HG03520 (cell line): ENCODE results near the gene PTPRT.

Source experiments
- ATAC-seq: cut with Tn5 transposase; IDR thresholded peaks from one replicate; pipeline ENCODE4 v1.9.1; 2021; ENCODE audit warnings: mild to moderate bottlenecking, moderate library complexity; ENCODE audit not compliant: unreplicated experiment

Gene PTPRT

DNA sequence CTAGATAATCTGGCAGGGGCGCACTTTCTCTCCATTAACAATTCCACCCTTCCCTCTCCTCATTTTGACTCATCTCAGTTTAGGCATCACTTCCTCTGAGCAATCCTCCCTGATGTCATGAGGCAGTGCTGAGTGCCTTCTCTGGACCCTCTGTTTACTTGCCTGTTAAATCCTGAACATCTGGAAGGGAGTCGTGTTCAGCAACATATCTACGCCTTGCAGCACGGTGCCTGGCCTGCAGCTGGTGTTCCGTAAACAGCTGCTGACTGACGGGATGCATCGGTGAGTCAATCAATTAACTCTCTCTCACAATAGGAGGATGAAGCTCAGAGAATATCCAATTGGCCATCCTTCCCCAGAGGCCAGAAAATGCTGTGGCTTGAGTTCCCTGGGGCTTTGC is 613.5 kb downstream of the PTPRT start:
- ATAC-seq, result no peak

DNA sequence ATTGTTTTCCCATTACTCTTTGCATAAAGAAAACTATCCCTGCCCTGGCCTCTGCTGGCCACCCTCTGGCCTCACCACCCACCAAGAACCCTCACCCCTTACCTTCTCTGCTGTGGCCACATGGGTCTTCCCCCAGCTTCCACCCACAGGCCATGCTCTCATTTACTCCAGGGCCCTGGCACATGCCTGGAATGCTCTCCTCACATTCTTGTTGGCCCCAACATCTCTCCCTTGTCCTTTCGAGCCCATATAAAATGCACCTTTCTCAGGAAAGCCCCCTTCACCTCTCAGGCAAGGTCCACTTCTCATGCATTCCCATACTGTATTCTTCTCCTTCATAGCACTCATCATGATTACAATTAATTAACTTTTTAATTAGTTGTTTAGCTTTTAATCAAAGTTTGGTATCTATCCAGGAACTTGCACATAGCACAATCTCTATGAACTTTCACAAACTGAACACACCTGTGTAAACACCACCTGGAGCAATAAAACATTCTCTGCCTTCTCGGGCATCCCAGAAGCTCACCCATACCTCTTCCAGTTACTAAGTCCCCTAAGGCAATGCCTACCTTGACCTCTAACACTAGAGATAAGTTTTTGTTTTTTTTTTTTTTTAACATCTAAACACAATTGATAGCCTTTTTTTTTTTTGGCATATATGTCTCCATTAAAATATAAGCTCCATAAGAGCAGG is 617.2 kb downstream of the PTPRT start:
- ATAC-seq, result no peak

DNA sequence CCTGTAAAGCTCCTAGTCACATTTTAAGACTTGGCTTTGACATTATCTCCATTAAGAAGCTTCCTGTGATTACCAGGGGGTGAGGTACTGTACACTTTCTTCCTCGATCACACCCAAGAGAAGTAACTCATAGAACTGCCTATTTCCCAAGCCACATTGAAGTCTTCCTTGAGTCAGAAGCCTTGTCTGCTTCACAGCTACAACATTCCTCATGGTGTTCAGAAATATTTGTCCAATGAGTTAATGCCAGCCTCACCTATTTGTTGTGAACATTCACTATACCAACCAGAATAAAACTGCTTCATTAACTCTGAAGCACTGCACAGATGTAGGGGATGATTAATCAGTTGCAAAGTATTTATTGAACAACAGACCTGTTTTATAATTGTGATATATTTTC is 622.3 kb downstream of the PTPRT start:
- no peak for ATAC-seq

DNA sequence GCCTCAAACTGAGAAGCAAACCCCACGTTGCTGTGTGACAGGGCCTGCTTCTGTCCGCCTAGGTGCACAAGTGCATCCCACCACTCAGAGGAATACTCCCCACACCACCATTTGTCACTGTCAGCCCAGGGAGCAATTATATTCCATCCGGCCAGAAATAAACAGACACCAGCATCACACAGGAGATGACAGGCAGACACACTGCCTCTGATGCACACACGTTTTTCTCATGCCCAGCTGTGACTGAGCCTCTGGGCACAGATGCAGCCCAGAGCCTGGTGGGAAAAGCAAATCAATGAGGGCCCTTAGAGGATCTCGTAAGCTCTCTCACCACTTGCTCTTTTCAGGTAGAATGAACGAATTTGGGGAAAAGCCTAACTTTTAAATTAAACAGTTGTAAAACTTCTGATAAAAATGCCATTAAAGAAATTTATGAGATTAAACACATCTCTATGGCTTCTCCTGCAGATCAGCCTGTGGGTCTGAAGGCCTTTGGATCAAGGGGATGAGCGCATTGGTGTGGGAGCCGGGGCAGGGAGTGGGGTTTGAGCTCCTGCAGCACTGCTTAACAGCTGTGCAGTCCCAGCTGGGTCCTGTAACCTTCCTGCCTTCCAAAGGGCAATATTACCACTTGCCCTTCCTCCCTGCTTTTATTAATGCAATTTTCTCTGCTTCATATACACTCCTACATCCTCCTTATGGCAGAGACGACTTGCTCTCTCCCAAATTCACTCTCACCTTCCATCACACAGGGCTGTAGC is 624.3 kb downstream of the PTPRT start:
- no peak for ATAC-seq

DNA sequence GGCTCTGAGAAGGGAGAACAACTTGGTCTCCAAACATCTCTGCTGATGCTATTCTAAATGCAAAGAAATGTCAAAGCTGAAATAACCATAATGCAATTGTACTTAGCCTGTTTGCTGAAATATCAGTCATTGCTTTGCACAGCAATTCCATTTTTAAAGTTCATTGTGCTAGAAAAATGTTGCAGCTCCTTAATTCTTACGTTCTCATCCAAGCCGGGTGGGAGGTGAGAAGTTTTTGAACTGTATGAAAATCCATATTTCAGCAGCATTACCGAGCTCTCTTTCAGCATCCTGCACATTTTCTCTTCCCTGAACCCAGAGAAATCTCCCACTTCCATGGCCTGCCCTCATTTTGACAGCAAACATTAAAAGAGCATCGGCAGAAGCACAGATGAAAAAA is 630.0 kb downstream of the PTPRT start:
- ATAC-seq, result no peak

DNA sequence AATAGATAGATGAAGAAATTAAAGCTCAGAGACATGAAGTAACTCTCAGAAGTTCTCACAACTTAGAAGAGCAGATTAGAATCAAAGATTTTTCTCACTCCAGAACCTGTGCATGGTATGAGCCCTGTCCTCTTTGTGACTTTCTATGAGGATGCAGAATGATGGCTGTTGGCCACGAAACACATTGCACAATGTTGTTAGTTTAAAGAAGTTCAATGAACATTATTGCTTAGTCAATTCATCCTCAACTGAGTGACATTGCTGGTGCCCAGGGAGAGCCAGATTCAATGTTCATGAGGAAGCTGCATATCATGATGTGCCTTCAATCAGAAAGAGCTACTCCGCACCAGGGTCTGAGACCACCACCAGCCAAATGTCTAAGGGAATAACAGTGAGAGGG is 633.1 kb downstream of the PTPRT start:
- no peak for ATAC-seq

DNA sequence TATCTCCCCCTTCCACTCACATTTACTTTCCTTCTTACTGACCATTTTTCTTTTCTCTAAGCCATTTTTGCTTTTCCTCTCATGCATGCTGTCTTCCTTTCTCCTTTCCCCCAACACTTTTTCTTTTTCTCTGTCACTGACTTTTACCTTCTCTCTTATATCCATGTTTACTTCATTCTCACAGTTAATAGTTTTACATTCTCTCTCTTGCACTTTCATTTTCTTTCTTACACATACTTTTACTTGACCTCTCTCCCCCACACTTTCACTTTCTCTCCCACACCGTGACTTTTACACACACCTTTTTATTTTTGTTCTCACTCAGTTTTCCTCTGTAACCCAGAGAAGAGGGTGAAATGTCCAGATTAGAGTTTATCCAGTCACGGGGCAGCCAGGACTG is 636.3 kb downstream of the PTPRT start:
- no peak for ATAC-seq

DNA sequence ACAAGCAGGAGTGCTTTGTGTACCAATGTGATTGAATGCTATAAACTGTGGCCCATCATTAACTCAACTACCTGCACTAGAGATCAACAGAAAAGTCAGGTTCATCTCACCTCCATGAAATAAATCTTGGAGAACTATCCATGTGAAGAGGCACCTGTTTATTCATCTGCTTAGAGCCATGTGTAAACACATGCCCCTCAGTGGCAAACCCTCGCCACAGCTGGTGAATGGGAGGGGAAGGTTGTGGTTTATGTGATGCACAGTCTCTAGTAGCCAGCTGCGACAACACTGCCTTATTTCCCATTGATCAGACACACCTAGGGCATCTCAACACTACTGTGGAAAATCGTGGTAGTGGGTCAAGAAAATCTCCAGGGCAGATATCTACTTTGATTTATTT is 640.2 kb downstream of the PTPRT start:
- ATAC-seq, result no peak

DNA sequence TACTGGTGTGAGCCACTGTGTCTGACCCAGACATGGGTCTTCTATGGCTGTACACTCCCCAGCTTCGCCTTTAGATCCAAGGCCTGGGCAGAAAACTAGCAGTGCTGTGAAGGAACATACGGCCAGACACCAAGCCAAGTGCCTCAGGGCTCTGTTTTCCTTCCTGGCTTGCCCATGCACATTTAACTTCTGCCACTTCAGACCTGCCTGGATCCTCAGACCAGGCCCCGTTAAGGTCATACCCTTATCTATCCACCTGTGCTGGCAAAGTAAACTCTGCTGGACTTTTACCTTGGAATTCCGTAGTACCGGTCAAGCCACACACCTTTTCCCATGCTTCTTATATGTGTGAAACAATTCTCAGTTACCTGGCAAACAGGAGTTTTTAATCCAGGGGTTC is 644.8 kb downstream of the PTPRT start:
- ATAC-seq, result no peak

DNA sequence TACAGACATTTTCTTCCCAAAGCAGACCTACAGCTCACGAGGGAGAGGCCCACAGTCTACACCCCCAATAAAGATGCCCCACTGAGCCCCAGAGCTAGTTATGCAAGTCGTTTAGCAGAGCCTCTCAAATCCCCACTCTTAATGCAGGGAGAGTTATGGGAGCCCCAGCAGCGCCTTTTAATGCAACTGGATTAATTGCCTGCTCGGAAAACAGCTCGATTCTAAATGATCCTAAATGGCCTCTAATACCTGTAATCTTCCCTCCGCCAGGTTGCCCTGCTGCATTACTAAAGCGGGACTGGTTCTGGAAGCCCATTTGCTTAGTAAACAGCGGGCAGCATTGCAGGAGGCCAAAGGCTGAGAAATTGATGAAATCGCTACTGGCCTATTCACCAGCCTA is 656.9 kb downstream of the PTPRT start:
- ATAC-seq, result no peak

DNA sequence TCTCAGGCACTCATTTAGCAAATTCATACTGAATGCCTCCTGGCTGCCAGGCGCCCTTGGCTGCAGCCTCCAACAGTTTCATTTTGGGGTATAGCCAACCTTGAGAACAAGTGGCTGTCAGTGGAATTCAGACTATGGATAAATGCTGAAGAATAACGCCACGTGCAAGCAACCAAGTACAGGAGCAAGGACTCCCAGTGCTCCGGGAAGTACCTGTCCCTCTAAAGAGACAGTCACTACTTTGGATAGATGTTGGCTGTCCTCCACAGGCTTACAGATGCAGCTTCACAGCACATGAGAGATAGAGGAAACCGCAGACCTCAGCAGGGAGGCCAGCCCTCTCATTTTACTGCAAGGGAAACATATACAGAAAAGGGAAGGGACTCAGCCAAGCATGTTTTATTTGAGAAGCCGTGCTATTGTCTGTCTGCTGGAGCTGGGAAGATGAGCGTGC is 658.2 kb downstream of the PTPRT start:
- no peak for ATAC-seq

DNA sequence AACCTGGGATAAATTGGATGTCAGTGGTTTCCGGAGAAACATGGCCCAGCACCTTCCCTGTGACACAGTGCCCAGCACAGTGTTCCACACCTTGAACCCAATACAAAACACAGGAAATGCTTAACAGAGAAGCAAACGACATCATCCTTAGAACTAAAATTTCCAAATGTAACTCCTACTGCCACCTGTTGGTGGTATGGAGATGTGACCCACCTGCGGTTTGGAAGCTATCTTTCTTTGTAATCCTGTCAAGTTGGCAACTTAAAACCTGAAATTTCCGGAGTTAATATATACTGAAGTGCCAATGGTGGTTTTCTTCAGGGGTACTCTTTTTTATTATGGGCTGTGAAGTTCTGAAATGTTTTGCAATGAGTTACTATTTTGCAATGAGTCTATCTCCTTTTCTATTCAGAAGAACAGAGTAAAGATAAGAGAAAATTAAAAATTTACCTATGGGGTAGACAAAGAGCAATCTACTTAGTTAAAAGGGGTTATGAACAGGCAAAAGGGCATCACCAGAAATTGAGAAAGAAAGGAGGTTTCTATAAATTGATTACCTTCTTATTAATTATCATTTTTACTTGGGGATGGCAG is 658.8 kb downstream of the PTPRT start:
- no peak for ATAC-seq

DNA sequence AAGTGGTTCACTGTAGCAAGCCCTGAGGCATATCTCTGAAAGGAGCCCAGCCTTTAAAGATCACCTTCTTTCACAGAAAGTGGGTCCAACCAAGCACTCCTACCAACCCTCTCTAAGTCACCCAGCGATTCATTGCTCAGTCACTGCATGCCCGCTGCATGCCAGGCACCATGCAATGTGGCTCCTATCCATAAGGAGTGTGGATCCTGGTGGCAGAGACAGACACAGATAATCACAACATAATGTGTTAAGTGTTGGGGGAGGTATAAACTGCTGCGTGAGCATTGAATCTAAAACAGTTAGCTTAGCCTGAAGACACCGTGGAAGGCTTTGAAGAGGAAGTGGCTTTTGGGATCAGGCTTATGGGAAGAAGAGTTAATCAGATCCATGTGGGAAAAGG is 659.5 kb downstream of the PTPRT start:
- no peak for ATAC-seq

DNA sequence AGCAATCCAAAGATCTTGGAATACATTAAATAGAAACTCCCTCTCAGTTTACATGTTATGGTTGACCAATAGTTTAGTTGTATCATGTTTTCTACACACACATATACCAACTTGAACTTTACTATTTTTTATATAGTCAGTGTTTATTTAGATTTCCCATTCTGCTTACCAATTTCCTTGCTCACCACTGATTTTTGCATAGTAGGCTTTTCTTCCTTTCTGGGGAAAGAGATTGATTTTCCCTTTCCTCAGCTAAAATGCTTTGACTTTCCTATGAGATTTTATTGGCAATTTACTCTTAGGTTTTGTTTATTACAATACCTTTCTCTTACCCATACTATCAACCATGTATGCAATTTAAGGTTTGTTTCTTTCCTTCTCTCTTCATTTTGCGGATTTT is 665.6 kb downstream of the PTPRT start:
- no peak for ATAC-seq

DNA sequence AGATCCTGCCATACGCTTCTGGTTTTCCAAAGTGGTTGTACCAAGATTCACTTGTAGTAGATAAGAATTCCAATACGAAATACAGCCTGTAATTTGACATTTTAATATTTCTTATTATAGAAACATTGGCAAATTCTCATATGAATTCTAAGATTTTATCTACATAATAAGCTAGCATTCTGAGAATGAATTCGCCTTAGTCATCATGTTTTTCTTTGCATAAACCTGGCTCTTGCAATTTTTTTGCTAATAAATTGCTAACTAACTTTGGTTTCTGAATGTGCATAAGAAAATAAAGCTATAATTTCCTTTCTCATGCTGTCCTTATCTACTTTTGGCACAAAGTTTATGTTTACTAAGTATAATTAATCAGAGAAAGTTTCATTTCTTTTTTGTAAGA is 673.0 kb downstream of the PTPRT start:
- ATAC-seq, result no peak

DNA sequence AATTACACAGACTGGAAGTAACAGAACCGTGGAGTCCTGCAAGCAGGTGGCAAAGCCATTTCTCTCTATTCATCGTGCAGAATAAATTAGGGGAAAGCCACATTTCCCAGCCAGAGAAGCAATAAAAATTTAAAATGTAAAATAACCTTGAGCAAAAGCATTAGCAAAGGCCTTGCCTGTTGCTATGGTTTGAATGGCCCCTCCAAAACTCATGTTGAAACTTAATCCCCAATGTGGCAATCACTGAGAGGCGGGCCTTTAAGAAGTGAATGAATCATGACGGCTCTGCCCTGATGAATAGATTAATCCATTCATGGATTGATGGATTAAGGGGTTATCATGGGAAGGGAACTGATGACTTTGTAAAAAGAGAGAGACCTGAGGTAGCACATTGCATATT is 679.0 kb downstream of the PTPRT start:
- ATAC-seq, result no peak

DNA sequence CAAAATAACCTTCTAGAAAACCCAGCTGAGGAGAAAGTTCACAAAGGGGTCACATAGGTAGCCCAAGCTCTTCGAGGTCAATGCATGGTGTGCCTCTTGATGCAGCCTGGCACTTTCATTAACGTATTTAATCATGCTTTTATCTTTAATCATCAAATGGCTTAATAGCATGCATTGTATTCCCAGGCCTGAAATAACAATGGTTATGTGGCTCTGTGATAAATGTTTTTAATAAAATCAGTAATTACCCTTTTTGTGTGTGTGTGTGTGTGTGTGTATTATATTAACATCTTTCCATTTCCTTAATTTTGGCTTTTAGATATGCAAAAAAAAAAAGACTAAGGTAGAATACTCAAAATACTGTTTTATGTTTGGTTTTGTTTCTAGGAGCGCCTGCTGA is 681.8 kb downstream of the PTPRT start:
- ATAC-seq, result no peak

DNA sequence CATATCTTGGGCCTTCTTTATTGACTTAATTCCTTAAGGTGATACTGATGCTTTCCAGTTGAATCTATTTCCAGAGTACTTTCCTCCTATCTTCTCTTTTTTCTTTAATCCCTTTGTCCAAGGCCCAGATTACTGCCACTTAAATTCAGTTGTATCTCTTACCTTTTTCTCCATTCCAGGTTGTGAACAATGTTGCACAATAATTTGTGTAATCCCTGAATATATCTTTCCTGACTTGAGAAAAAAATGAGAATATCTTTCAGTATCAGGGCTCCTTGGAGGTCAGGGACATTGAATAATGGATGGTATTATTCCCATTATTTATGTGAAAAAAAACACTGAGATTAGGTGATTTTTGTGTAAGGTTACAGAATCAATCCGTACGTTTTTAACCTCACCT is 683.3 kb downstream of the PTPRT start:
- no peak for ATAC-seq

DNA sequence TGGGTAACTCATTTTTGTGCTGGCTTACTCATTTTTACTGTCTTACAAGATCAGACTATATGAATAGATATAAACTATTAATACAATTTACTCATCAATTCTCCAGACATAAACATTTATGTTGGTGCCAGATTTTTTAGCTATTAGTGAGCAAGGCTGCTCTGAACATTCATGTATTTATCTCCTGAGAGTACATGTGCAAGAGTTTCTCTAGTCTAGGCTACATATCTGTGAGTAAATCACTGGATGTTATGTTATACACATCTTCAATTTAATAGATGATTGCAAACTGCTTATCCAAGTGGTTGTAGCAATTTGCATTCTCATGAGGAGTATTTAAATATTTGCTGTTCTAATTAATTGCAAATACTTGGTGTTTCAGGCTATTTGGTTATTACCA is 687.1 kb downstream of the PTPRT start:
- ATAC-seq, result no peak

DNA sequence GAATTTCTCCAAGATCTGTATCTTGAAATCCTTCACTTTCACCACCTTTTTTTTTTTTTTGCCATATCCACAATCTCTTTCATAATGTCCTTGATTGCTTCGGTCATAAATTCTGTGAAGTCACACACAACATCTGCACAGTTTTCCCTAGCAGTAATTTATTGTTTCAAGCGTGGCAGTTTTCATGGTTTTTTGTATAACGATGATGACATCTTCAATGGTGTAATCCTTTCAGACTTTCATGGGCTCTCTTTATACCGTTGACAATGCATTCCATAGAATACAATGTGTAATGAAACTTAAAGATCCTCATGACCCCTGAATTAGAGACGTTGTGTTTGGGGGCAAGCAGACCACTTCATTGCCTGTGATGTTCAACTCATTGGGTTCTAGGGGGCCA is 693.1 kb downstream of the PTPRT start:
- ATAC-seq, result no peak

DNA sequence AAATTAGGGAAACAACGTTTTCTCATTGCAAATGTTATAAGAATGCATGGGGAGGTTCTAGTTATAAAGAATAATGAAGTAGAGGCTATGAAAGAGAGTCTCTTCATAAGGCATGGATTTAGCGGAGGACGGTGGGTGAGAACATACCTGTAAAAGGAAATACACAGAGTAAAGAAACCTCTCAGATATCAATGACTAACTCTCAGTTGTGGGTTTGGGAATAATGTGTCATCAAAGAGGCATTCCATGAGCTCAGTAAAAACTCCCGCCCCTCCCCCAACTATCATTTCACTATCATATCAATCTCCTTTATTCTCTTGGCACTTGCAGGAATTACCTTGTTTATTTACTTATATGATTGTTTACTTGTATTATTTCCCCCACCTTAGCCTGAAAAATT is 695.4 kb downstream of the PTPRT start:
- no peak for ATAC-seq

DNA sequence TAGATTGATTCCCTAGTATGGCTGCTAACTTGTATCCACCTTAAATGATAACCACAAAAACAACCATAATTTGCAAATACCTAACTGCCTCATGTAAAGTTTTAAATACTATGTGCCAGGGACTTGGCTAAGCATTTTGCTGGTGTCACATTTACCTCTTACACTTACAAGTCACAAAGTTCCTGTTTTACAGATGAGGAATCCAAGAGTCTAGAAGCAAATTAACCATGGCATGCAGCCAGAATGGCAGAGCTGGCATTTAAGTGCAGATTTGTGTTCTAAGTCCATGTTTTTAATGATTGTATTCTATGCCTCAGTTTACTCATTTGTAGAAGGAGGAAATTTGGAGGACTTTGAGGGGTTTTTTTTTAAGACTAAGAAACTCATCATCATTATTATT is 696.7 kb downstream of the PTPRT start:
- ATAC-seq, result no peak
